Measurements from ENCODE around the gene UNC5A.

The UNC5A gene

DNA sequence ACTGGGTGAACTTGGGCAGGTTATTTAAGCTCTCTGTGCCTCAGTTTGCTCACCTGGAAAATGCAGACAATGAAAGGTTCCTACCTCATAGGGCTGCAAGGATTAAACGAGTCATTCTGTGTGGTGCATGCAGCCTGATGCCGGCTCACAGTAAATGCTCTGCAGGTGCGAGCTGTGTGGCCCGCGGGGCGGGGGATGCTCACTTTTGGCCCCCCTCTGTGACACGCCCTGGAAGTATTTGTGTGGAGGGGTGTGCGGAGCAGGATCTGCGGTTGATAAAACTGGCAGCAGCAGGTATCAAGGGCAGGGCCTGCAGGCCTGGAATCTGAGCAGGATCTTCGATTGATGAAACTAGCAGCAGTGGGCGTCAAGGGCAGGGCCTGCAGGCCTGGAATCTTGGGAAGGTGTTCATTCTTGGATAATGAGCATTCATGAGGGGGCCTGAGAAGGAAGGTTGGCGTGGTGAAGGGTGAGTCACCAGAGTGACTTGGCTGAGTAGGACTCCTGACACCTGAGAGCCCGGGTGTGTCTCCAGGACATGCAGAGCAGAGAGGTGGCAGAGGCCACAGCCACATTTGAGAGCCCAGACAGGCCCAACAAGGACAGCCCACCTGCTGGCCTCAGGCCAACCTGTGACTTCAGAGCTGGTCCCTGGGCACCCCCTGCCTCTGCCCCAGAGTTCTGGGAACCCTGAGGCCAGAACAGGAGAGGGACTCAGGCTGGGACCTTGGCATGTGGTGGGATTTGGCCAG lies 11.9 kb downstream of the UNC5A start:
- Histone ChIP-seq H3K36me3 (ENCODE audit: control insufficient read depth, insufficient read depth, low read length) (no peaks in the 10 kb centered on the region), H3K4me3 (ENCODE audit: low read length) (no peak overlapping the region), H3K4me1 (ENCODE audit: control insufficient read depth, insufficient read depth, low read length) (no peaks in the 10 kb centered on the region), H3K27me3 (ENCODE audit: control insufficient read depth, insufficient read depth, low read length) (peaks cover 7% of the 10 kb centered on the region), H3K27ac (ENCODE audit: low read depth, low read length) (no peak overlapping the region), H3K9ac (ENCODE audit: low read length) (no peak overlapping the region)

DNA sequence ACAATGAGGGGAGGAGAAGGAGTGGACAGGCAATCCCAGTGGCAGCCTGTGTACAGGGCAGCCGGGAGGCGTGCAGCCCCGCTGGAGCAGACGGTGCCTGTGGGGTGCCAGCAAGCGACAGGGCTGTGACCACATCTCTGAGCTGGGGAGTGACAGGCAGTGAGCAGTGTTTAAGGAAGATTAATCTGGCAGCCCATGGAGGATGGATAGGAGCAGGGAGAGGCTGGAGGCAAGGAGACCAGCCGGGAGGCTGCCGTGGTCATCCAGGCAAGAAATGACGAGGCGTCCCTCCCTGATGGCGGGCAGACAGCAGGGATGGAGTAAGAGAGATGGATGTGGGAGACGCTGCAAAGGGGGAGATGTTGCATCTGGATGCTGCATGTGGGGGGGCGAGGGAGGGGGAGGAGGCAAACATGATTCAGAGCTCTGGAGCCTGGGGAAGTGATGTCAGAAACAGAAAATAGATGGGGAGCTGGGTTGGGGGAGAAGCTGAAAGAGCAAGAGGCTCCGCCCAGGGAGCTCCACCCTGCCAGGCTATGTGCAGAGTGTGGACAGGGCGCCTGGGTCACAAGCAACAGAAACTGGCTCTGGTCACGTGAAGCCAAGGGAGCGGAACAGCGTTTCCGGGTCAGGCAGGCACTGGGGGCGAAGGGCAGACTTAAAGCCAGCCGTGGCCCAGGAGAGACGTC lies 12.6 kb downstream of the UNC5A start:
- Histone ChIP-seq H3K36me3 (ENCODE audit: control insufficient read depth, insufficient read depth, low read length) (no peaks in the 10 kb centered on the region), H3K9ac (ENCODE audit: low read length) (no peak overlapping the region), H3K27me3 (ENCODE audit: control insufficient read depth, insufficient read depth, low read length) (peaks cover 8% of the 10 kb centered on the region), H3K4me3 (ENCODE audit: low read length) (no peak overlapping the region), H3K27ac (ENCODE audit: low read depth, low read length) (no peak overlapping the region), H3K4me1 (ENCODE audit: control insufficient read depth, insufficient read depth, low read length) (no peaks in the 10 kb centered on the region)

DNA sequence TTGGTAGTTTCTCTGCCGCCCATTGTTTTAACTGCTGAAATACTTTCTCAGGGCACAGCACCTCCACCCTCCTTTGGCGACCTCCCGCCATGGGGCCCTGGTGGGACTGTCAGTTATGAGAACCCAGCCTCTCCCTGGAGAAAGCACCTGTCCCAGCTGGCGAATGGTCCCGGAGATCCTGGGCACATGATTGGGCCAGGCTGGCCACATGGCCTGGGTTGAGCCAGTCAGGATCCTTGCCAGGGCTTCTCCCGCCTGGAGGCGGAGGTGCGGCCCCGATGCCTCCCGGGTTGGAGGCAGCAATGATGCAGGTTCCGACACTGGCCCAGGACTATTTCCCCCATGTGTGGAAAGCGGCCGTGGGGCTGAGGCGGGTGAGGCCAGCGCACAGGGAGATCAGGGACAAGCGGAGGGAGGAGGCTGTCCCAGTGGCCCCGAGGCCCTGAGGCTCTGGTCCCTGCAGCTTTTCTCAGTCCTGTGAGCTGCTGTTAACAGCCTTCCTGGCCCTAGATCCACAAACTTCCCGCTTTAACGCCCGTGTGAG lies 13.6 kb downstream of the UNC5A start:
- Histone ChIP-seq H3K4me3 (ENCODE audit: low read length) (no peak overlapping the region), H3K27ac (ENCODE audit: low read depth, low read length) (no peak overlapping the region), H3K9ac (ENCODE audit: low read length) (no peak overlapping the region), H3K36me3 (ENCODE audit: control insufficient read depth, insufficient read depth, low read length) (no peaks in the 10 kb centered on the region), H3K27me3 (ENCODE audit: control insufficient read depth, insufficient read depth, low read length) (peaks cover 4% of the 10 kb centered on the region), H3K4me1 (ENCODE audit: control insufficient read depth, insufficient read depth, low read length) (no peaks in the 10 kb centered on the region)

DNA sequence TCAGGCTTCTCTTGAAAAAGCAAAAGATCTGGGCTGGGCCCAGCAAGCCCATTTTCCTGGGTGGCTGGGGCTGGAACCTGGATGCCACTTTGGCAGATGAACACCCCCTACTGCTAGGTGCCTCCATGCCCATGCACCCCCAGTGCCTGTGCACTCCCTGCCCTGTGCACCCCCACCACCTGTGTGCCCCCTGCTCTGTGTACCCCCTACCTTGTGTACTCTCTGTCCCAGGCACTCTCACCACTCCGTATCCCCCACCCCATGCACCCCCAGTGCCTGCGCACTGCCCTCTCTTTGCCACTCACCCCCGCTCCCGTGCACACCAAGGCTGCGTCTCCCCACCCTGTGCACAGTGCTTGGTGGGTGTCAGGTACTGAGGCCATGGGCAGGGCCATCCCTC lies 14.2 kb downstream of the UNC5A start:
- no peaks in the 10 kb centered on the region for H3K4me1 ChIP-seq (ENCODE audit: control insufficient read depth, insufficient read depth, low read length)

DNA sequence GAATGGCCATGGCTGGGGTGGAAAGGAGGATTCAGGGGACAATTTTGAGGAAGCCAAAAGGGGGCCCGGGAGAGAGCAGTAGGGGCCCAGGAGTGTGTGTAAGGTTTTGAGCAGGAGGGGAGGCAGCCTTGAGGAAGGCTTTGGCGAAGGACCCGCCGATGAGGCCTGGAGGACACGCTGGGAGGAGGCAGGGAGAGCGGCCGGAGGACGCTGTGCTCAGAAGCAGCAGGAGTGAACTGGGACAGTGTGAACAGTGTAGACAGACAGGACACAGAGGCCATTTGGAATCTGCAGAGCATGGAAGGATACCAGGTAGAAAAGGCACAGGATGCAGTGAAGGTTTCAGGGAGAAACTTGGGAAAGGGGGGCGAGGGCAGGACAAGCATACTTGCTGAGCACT lies 14.9 kb downstream of the UNC5A start:
- H3K9ac ChIP-seq (ENCODE audit: low read length), result no peak overlapping the region
- no peaks in the 10 kb centered on the region for H3K36me3 ChIP-seq (ENCODE audit: control insufficient read depth, insufficient read depth, low read length)
- no peaks in the 10 kb centered on the region for H3K4me1 ChIP-seq (ENCODE audit: control insufficient read depth, insufficient read depth, low read length)
- H3K27ac ChIP-seq (ENCODE audit: low read depth, low read length), result no peak overlapping the region
- no peak overlapping the region for H3K4me3 ChIP-seq (ENCODE audit: low read length)
- H3K27me3 ChIP-seq (ENCODE audit: control insufficient read depth, insufficient read depth, low read length), result peaks cover 3% of the 10 kb centered on the region

More for the DNA sequence above, 14.2 kb downstream of the UNC5A start:
- Histone ChIP-seq H3K27me3 (ENCODE audit: control insufficient read depth, insufficient read depth, low read length) (peaks cover 3% of the 10 kb centered on the region), H3K9ac (ENCODE audit: low read length) (no peak overlapping the region), H3K36me3 (ENCODE audit: control insufficient read depth, insufficient read depth, low read length) (no peaks in the 10 kb centered on the region), H3K4me3 (ENCODE audit: low read length) (no peak overlapping the region), H3K27ac (ENCODE audit: low read depth, low read length) (no peak overlapping the region)

DNA sequence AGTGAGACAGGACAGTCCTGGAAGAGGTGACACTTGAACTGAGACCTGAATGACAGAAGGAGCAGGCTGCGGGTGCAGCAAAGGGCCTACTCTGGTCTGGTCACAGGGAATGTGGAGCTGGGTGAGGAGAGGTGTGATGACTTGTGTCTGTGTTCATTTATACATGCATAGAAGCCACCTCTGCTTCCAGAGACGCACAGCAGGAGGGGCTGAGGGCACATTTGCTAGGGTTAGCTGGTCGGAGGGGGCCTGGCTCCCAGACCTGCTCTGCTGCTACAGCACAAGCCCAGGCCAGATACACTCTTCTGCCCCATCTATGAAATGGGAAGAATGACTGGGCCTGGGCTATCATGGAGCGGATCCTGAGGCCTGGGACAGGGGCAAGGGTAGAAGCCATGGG lies 15.6 kb downstream of the UNC5A start:
- Histone ChIP-seq H3K27me3 (ENCODE audit: control insufficient read depth, insufficient read depth, low read length) (peaks cover 3% of the 10 kb centered on the region), H3K4me3 (ENCODE audit: low read length) (no peak overlapping the region), H3K4me1 (ENCODE audit: control insufficient read depth, insufficient read depth, low read length) (no peaks in the 10 kb centered on the region), H3K9ac (ENCODE audit: low read length) (no peak overlapping the region), H3K27ac (ENCODE audit: low read depth, low read length) (no peak overlapping the region), H3K36me3 (ENCODE audit: control insufficient read depth, insufficient read depth, low read length) (no peaks in the 10 kb centered on the region)

DNA sequence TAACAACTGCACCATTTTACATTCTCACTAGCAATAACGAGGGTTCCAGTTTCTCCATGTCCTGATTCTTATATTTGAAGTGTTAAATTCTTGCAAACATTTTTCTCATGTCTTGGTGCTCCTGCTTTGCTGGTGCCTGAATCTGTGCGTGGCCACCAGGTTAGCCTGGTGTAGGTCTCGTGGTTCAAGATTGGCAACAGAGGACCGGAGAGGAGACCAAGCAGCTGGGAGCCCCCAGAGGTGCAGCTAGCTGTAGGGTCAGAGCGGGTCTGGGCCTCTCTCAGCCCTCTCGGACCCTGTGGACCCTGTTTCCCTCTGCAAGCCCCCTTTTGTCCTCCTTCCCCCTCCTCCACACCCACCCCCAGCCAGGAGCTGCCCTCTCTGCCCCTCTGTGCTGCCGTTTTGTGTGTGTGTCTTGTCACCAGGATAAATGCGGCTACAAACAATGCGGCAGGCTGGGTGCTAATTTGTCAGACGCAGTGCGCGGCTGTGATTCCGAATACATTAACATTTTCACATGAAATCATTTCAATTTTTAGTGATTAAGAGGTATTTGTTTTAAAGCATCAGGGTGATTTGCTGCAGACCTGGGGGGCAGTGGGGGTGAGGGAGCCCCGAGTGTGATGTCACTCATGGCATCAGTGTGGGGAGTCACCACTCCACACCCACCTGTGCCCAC lies 17.5 kb downstream of the UNC5A start:
- no peaks in the 10 kb centered on the region for H3K36me3 ChIP-seq (ENCODE audit: control insufficient read depth, insufficient read depth, low read length)
- H3K4me1 ChIP-seq (ENCODE audit: control insufficient read depth, insufficient read depth, low read length), result no peaks in the 10 kb centered on the region
- no peak overlapping the region for H3K9ac ChIP-seq (ENCODE audit: low read length)
- no peak overlapping the region for H3K27ac ChIP-seq (ENCODE audit: low read depth, low read length)
- H3K27me3 ChIP-seq (ENCODE audit: control insufficient read depth, insufficient read depth, low read length), result peaks cover 3% of the 10 kb centered on the region
- H3K4me3 ChIP-seq (ENCODE audit: low read length), result no peak overlapping the region

DNA sequence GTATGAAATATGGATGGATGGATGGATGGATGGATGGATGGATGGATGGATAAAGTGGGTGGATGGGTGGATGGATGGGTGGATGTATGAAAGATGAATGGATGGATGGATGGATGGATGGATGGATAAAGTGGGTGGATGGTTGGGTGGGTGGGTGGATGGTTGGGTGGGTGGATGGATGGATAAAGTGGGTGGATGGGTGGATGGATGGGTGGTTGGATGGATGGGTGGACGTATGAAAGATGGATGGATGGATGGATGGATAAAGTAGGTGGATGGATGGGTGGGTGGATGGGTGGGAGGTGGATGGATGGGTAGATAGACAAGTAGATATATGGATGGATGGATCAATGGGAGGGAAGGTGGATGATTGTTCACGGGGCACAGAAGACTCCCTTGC lies 19.0 kb downstream of the UNC5A start:
- Histone ChIP-seq H3K4me3 (ENCODE audit: low read length) (no peak overlapping the region), H3K27me3 (ENCODE audit: control insufficient read depth, insufficient read depth, low read length) (peaks cover 3% of the 10 kb centered on the region), H3K4me1 (ENCODE audit: control insufficient read depth, insufficient read depth, low read length) (no peaks in the 10 kb centered on the region), H3K36me3 (ENCODE audit: control insufficient read depth, insufficient read depth, low read length) (no peaks in the 10 kb centered on the region), H3K9ac (ENCODE audit: low read length) (no peak overlapping the region), H3K27ac (ENCODE audit: low read depth, low read length) (no peak overlapping the region)

DNA sequence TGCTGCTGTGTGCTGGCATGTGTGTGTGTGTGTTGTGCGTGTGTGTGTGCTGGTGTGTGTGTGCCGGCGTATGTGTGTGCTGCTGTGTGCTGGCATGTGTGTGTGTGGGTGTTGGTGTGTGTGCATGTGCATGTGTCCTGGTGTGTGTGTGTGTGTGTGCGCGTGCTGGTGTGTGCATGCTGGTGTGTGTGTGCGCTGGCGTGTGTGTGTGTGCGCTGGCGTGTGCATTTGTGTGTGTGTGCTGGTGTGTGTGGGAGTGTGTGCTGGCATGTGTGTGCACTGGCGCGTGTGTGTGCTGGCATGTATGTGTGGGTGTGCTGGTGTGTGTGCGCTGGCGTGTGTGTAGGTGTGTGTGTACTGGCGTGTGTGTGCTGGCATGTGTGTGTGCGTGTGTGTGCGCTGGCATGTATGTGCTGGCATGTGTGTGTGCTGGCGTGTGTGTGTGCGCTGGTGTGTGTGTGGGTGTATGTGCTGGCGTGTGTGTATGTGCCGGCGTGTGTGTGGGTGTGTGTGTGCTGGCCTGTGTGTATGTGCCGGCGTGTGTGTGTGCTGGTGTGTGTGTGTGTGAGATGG lies 20.1 kb downstream of the UNC5A start:
- Histone ChIP-seq H3K36me3 (ENCODE audit: control insufficient read depth, insufficient read depth, low read length) (no peaks in the 10 kb centered on the region), H3K4me1 (ENCODE audit: control insufficient read depth, insufficient read depth, low read length) (no peaks in the 10 kb centered on the region), H3K27me3 (ENCODE audit: control insufficient read depth, insufficient read depth, low read length) (peaks cover 3% of the 10 kb centered on the region), H3K4me3 (ENCODE audit: low read length) (no peak overlapping the region), H3K27ac (ENCODE audit: low read depth, low read length) (no peak overlapping the region), H3K9ac (ENCODE audit: low read length) (no peak overlapping the region)

DNA sequence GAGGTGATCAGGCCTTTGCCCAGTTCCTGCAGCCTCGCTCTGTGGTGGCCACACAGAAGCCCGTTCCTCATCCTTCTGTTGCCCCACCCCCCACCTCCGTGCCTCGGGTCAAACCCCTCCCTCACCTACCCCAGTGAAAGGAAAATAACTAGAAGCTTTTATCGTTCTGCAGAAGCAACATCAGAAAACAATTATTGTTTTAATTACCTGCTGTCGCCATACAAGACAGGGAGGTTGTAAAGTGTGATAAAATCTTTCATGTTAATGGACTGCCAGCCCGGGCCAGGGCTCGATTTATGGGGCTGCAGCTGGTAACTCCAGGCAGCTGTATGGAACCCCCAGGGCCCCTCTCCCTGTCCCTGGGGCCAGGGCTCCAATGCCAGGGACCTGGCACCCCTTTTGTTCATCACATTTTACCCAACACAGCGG lies 20.6 kb downstream of the UNC5A start:
- Histone ChIP-seq H3K9ac (ENCODE audit: low read length) (no peak overlapping the region), H3K27ac (ENCODE audit: low read depth, low read length) (no peak overlapping the region), H3K4me1 (ENCODE audit: control insufficient read depth, insufficient read depth, low read length) (no peaks in the 10 kb centered on the region), H3K27me3 (ENCODE audit: control insufficient read depth, insufficient read depth, low read length) (peaks cover 3% of the 10 kb centered on the region), H3K4me3 (ENCODE audit: low read length) (no peak overlapping the region), H3K36me3 (ENCODE audit: control insufficient read depth, insufficient read depth, low read length) (no peaks in the 10 kb centered on the region)

DNA sequence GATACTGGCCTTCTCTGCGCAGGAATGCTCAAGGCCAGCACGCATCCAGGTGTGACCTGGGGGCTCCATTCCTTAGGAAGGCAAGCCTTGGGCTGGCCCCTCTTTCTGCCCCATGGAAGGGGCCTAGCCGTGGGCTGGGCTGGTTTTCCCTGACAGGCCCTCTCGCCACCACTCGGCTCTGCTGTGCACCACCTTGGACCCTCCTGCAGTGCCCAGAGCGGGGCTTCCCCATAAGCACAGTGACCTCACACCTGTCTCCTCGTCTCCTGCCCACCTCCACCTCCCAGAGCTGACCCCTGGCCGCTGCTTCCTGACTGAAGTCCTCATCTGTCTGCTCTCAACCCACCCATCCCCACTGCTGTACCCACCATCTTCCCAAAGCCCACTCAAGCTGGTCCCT lies 21.1 kb downstream of the UNC5A start:
- Histone ChIP-seq H3K4me3 (ENCODE audit: low read length) (no peak overlapping the region), H3K36me3 (ENCODE audit: control insufficient read depth, insufficient read depth, low read length) (no peaks in the 10 kb centered on the region), H3K9ac (ENCODE audit: low read length) (no peak overlapping the region), H3K27me3 (ENCODE audit: control insufficient read depth, insufficient read depth, low read length) (peaks cover 3% of the 10 kb centered on the region), H3K27ac (ENCODE audit: low read depth, low read length) (no peak overlapping the region), H3K4me1 (ENCODE audit: control insufficient read depth, insufficient read depth, low read length) (no peaks in the 10 kb centered on the region)

DNA sequence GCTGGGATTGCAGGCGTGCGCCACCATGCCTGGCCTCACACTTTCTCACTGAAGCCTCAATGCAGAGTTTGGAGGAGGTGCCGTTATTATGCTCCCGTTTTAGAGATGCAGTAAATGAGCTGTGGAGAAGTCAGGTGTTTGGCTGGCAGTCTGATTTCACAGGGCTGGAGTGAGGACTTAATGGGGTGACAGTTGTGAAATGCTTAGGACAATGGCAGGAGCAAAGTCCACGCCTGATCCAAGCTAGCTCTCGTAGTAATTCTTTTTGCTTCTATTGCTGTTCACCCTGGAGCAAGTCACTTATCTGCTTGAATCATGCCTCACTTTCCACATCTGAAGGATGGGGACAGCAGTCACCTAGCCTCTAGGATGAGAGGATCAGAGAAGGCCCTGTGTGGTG lies 21.8 kb downstream of the UNC5A start:
- H3K4me1 ChIP-seq (ENCODE audit: control insufficient read depth, insufficient read depth, low read length), result no peaks in the 10 kb centered on the region
- no peaks in the 10 kb centered on the region for H3K36me3 ChIP-seq (ENCODE audit: control insufficient read depth, insufficient read depth, low read length)
- H3K4me3 ChIP-seq (ENCODE audit: low read length), result no peak overlapping the region
- H3K9ac ChIP-seq (ENCODE audit: low read length), result no peak overlapping the region
- H3K27ac ChIP-seq (ENCODE audit: low read depth, low read length), result no peak overlapping the region
- peaks cover 3% of the 10 kb centered on the region for H3K27me3 ChIP-seq (ENCODE audit: control insufficient read depth, insufficient read depth, low read length)
